ENCODE measurements around the gene ARMC2. TPM values are rescaled to one million over a fixed set of nuclear protein-coding genes. Genes with fewer than 3 reads are reported as not detected.

ARMC2 gene
- total and polyA plus RNA-seq, 2 experiments from 2014 or later = 2.7 to 4.4 TPM

GRCh38 chr6:108947114-108947854, 99.1 kb downstream of the ARMC2 start:
- Histone ChIP-seq H3K4me3 (no peak overlapping the region), H3K27me3 (ENCODE audit: insufficient read depth) (no peaks in the 10 kb centered on the region), H3K9me2 (ENCODE audit: insufficient read depth) (no peaks in the 10 kb centered on the region), H2AFZ (no peak overlapping the region), H3K79me2 (replicated peaks; ENCODE audit: insufficient read depth) (no peaks in the 10 kb centered on the region), H3K27ac (ENCODE audit: low read depth) (no peak overlapping the region), H3K36me3 (ENCODE audit: insufficient read depth) (no peaks in the 10 kb centered on the region), H4K20me1 (replicated peaks; ENCODE audit: insufficient read depth) (no peaks in the 10 kb centered on the region), H3K4me1 (ENCODE audit: insufficient read depth) (peaks cover 9% of the 10 kb centered on the region; the same call in 1 of the 2 replicates), H3F3A (replicated peaks; ENCODE audit: low read depth) (no peaks in the 10 kb centered on the region), H3K4me2 (no peak overlapping the region)
- Mint-ChIP-seq H3K36me3 (ENCODE audit: low read depth) (no peaks in the 10 kb centered on the region), H3K4me1 (peaks cover 16% of the 10 kb centered on the region), H3K9me3 (no peaks in the 10 kb centered on the region), H3K4me3 (no peak overlapping the region), H3K27me3 (ENCODE audit: insufficient read depth, low read depth, poor library complexity) (peaks cover under 1% of the 10 kb centered on the region), H3K27ac (no peak overlapping the region)
- TF ChIP-seq REST (IDR thresholded peaks at IDR 0.05; ENCODE audit: unreplicated experiment) = no peak
- TF ChIP-seq NANOG (IDR thresholded peaks at IDR 0.05; ENCODE audit: borderline replicate concordance) = no peak
- TF ChIP-seq STAT1 (IDR thresholded peaks at IDR 0.05; ENCODE audit: unreplicated experiment) = no peak
- TF ChIP-seq JUNB (IDR thresholded peaks at IDR 0.05; ENCODE audit: unreplicated experiment) = no peak
- TF ChIP-seq ETS1 (IDR thresholded peaks at IDR 0.05) = no peak
- no peak for TF ChIP-seq CREB1 (CRISPR knock-in tag; IDR thresholded peaks at IDR 0.05; ENCODE audit: low read depth)
- no peak for TF ChIP-seq ZNF331 (CRISPR knock-in tag; IDR thresholded peaks at IDR 0.05; ENCODE audit: low read depth)
- TF ChIP-seq ZNF114 (CRISPR knock-in tag; IDR thresholded peaks at IDR 0.05) = no peak
- TF ChIP-seq EZH2 (IDR thresholded peaks at IDR 0.05; ENCODE audit: low read depth, unreplicated experiment) = no peak
- no peak for TF ChIP-seq POLR2AphosphoS5 (IDR thresholded peaks at IDR 0.05; ENCODE audit: low read depth)
- no peak for TF ChIP-seq EZH2phosphoT487 (IDR thresholded peaks at IDR 0.05; ENCODE audit: unreplicated experiment)
- TF ChIP-seq CTCF (conservative IDR thresholded peaks at IDR 0.05; ENCODE audit: low read depth in 2 of 2) = no peak
- no peak for TF ChIP-seq ZNF462 (CRISPR knock-in tag; IDR thresholded peaks at IDR 0.05)
- DNase-seq (ENCODE audit: low spot score) (no peak), ATAC-seq (no peak)

Data from GM23338 (cell line).